Liver (tissue), 9 donors: ENCODE data around the gene TRIAP1. TPM values are rescaled to one million over a fixed set of nuclear protein-coding genes. Genes with fewer than 3 reads are reported as not detected.

ENCODE experiments used
- DNase-seq: peaks from one replicate; pipeline ENCODE4 v3.0.0-alpha.2; 2017; ENCODE audit warnings: low spot score
- H3K27ac ChIP-seq, 2 donors: one replicate each; pipeline ENCODE4 v1.7.0; 2013; ENCODE audit warnings: inconsistent platforms in 2 of 2, low read length in 2 of 2, control low read depth in 1 of 2, low read depth in 1 of 2, mild to moderate bottlenecking in 1 of 2
- H3K27me3 ChIP-seq, 4 donors: one replicate each; pipeline versions ENCODE4 v1.6.1 to v1.7.0; 2013; ENCODE audit warnings: low read length in 3 of 4, inconsistent platforms in 1 of 4, mild to moderate bottlenecking in 1 of 4, moderate library complexity in 1 of 4; ENCODE audit not compliant: control insufficient read depth in 4 of 4, insufficient read depth in 4 of 4
- H3K36me3 ChIP-seq, 4 donors: one replicate each; pipeline versions ENCODE4 v1.6.1 to v1.7.0; 2013; ENCODE audit warnings: low read length in 3 of 4, mild to moderate bottlenecking in 3 of 4, low read depth in 1 of 4, moderate library complexity in 1 of 4; ENCODE audit not compliant: control insufficient read depth in 4 of 4, insufficient read depth in 3 of 4
- H3K4me1 ChIP-seq, 4 donors: one replicate each; pipeline versions ENCODE4 v1.6.1 to v1.7.0; 2013; ENCODE audit warnings: low read length in 3 of 4, mild to moderate bottlenecking in 3 of 4, moderate library complexity in 1 of 4; ENCODE audit not compliant: control insufficient read depth in 4 of 4, insufficient read depth in 4 of 4
- H3K4me3 ChIP-seq, 3 donors: one replicate each; pipeline versions ENCODE4 v1.6.1 to v1.7.0; 2013; ENCODE audit warnings: low read length in 3 of 3, control low read depth in 1 of 3, low read depth in 1 of 3, mild to moderate bottlenecking in 1 of 3
- H3K9ac ChIP-seq, 2 donors: one replicate each; pipeline ENCODE4 v1.7.0; 2013; ENCODE audit warnings: low read length in 2 of 2, mild to moderate bottlenecking in 2 of 2, moderate library complexity in 2 of 2, control low read depth in 1 of 2, low read depth in 1 of 2
- H3K9me3 ChIP-seq, 4 donors: one replicate each; pipeline versions ENCODE4 v1.6.1 to v1.7.0; 2013; ENCODE audit warnings: low read length in 3 of 4; ENCODE audit not compliant: control insufficient read depth in 4 of 4
- ATF3 ChIP-seq: IDR thresholded peaks from 2 replicates; pipeline ENCODE4 v1.6.1; 2016; ENCODE audit warnings: antibody characterized with exemption
- FOXA1 ChIP-seq: IDR thresholded peaks from 2 replicates; pipeline ENCODE4 v1.6.1; 2016; ENCODE audit warnings: antibody characterized with exemption
- TAF1 ChIP-seq: conservative IDR thresholded peaks from 2 replicates; pipeline ENCODE4 v1.6.1; 2016; ENCODE audit warnings: antibody characterized with exemption, mild to moderate bottlenecking
- WGBS: extraction: QIAGEN DNeasy Blood & Tissue Kit; methylation state at CpG from one replicate; pipeline ENCODE4 v1.1.7; 2013; 5-methylcytosine and 5-hydroxymethylcytosine counted together
- polyA plus RNA-seq, 2 donors: library from polyadenylated mRNA; stranded (reverse) in 1 of 2; unstranded in 1 of 2; fragments of 200-250 nt in 1 of 2; fragments of >200 nt in 1 of 2; fragmentation: Nextera tagmentation in 1 of 2; extraction: Ambion mirVana in 1 of 2; gene quantifications; one replicate each; pipeline versions ENCODE4 v1.2.1 to v1.2.3, GENCODE V29; 2013 to 2015
- total RNA-seq, 2 donors: library from RNA; depleted of rRNA; stranded (reverse); fragments of >200 nt; gene quantifications; one replicate each; pipeline ENCODE4 v1.2.3, GENCODE V29; 2014
- donor health status: healthy.
- donor health status: healthy.
- donor health status: healthy.
- donor health status: healthy.
- donor health status: healthy.

The TRIAP1 gene
- total and polyA plus RNA-seq, 4 donors, result 11.9 to 39.9 (median 19.0) TPM

- no peaks in the 10 kb centered on the region for H3K9me3 ChIP-seq
- DNase-seq, result no peak
- H3K36me3 ChIP-seq, result no peaks in the 10 kb centered on the region
- peaks cover 0 to 11% (median 5%) of the 10 kb centered on the region in 4 donors for H3K4me1 ChIP-seq
- no peak overlapping the region for H3K9ac ChIP-seq
- H3K4me3 ChIP-seq, result no peak overlapping the region
- no peaks in the 10 kb centered on the region for H3K27me3 ChIP-seq
- H3K27ac ChIP-seq, result no peak overlapping the region
- WGBS, result 54% methylated on average over 18 of the region's 18 CpGs
- no peak for TF ChIP-seq ATF3
- TF ChIP-seq TAF1, result no peak
- no peak for TF ChIP-seq FOXA1
These were observed 51.5 kb downstream of the TRIAP1 start for GRCh38 chr12:120394483-120395367.

Other genes with a start within 250 kb of the TRIAP1 start
- 1,000 to 10,000 TPM; 1,321 to 1,770 TPM for gene RPLP0, start 245.3 kb downstream of the TRIAP1 start, total RNA-seq
- 1,000 to 10,000 TPM in 1 of 2 donors, 100 to 1,000 TPM in 1; 472 to 1,306 TPM for gene RPLP0, start 245.3 kb downstream of the TRIAP1 start, polyA plus RNA-seq
- 10 to 100 TPM in 1 of 2 donors, 1 to 10 TPM in 1; 6.0 to 13.1 TPM for gene PXN, start 180.7 kb downstream of the TRIAP1 start, total RNA-seq
- gene PXN, start 180.7 kb downstream of the TRIAP1 start, polyA plus RNA-seq, result 10 to 100 TPM; 12.0 to 12.6 TPM
- under 1 TPM; under 0.01 TPM for gene RNU4-2, start 154.5 kb downstream of the TRIAP1 start, total RNA-seq
- 10 to 100 TPM in 1 of 2 donors, not detected in 1; 82.7 TPM for gene RNU4-2, start 154.5 kb downstream of the TRIAP1 start, polyA plus RNA-seq
- gene RNU4-1, start 153.1 kb downstream of the TRIAP1 start, total RNA-seq, result under 1 TPM; under 0.01 TPM
- gene RNU4-1, start 153.1 kb downstream of the TRIAP1 start, polyA plus RNA-seq, result 10 to 100 TPM in 1 of 2 donors, not detected in 1; 26.0 TPM
- gene SIRT4, start 144.1 kb downstream of the TRIAP1 start, total RNA-seq, result 1 to 10 TPM; 1.6 to 2.3 TPM
- 1 to 10 TPM; 1.6 to 4.2 TPM for gene SIRT4, start 144.1 kb downstream of the TRIAP1 start, polyA plus RNA-seq
- gene PLA2G1B, start 118.6 kb downstream of the TRIAP1 start, total RNA-seq, result 1 to 10 TPM in 1 of 2 donors, under 1 TPM in 1; 0.84 to 1.4 TPM
- 1 to 10 TPM in 1 of 2 donors, under 1 TPM in 1; 0.39 to 4.6 TPM for gene PLA2G1B, start 118.6 kb downstream of the TRIAP1 start, polyA plus RNA-seq
- 1 to 10 TPM in 1 of 2 donors, not detected in 1; 1.2 TPM for gene MSI1, start 77.2 kb downstream of the TRIAP1 start, total RNA-seq
- gene MSI1, start 77.2 kb downstream of the TRIAP1 start, polyA plus RNA-seq, result under 1 TPM in 1 of 2 donors, not detected in 1; 0.13 TPM
- gene COX6A1, start 8.3 kb downstream of the TRIAP1 start, total RNA-seq, result 100 to 1,000 TPM; 338 to 451 TPM
- gene COX6A1, start 8.3 kb downstream of the TRIAP1 start, polyA plus RNA-seq, result 100 to 1,000 TPM; 621 to 910 TPM
- 10 to 100 TPM; 13.0 to 15.5 TPM for gene GATC, start 60 bp upstream of the TRIAP1 start, total RNA-seq
- gene GATC, start 60 bp upstream of the TRIAP1 start, polyA plus RNA-seq, result 10 to 100 TPM in 1 of 2 donors, 1 to 10 TPM in 1; 8.9 to 13.5 TPM
- 10 to 100 TPM; 45.3 to 83.9 TPM for gene SRSF9, start 23.4 kb upstream of the TRIAP1 start, total RNA-seq
- gene SRSF9, start 23.4 kb upstream of the TRIAP1 start, polyA plus RNA-seq, result 10 to 100 TPM; 62.6 to 98.5 TPM
- 100 to 1,000 TPM; 101 to 143 TPM for gene DYNLL1, start 49.7 kb upstream of the TRIAP1 start, total RNA-seq
- 100 to 1,000 TPM; 224 to 275 TPM for gene DYNLL1, start 49.7 kb upstream of the TRIAP1 start, polyA plus RNA-seq
- gene COQ5, start 82.8 kb upstream of the TRIAP1 start, total RNA-seq, result 10 to 100 TPM; 25.0 to 29.9 TPM
- gene COQ5, start 82.8 kb upstream of the TRIAP1 start, polyA plus RNA-seq, result 10 to 100 TPM; 31.4 to 33.6 TPM
- gene RNF10, start 88.0 kb upstream of the TRIAP1 start, total RNA-seq, result 100 to 1,000 TPM; 102 to 157 TPM
- gene RNF10, start 88.0 kb upstream of the TRIAP1 start, polyA plus RNA-seq, result 10 to 100 TPM; 48.0 to 49.6 TPM
- 10 to 100 TPM; 20.0 to 20.7 TPM for gene POP5, start 135.0 kb upstream of the TRIAP1 start, total RNA-seq
- gene POP5, start 135.0 kb upstream of the TRIAP1 start, polyA plus RNA-seq, result 10 to 100 TPM; 27.3 to 37.1 TPM
- gene CABP1, start 194.2 kb upstream of the TRIAP1 start, total RNA-seq, result under 1 TPM; 0.05 to 0.08 TPM
- gene CABP1, start 194.2 kb upstream of the TRIAP1 start, polyA plus RNA-seq, result under 1 TPM in 1 of 2 donors, not detected in 1; 0.12 TPM
- gene MLEC, start 240.8 kb upstream of the TRIAP1 start, total RNA-seq, result 100 to 1,000 TPM in 1 of 2 donors, 10 to 100 TPM in 1; 61.4 to 170 TPM
- gene MLEC, start 240.8 kb upstream of the TRIAP1 start, polyA plus RNA-seq, result 100 to 1,000 TPM in 1 of 2 donors, 10 to 100 TPM in 1; 96.3 to 134 TPM